Central memory CD8-positive, alpha-beta T cell (primary cell): Measurements from ENCODE around the gene MEX3A.

Experiments
- ATAC-seq: fragments of 150-1000 bp; cut with Tn5 transposase; replicated peaks from 2 replicates; pipeline ENCODE4 v1.10.0; 2022; ENCODE audit warnings: mild to moderate bottlenecking, moderate FRiP score, moderate number of reproducible peaks; ENCODE audit not compliant: poor library complexity, severe bottlenecking; ENCODE audit errors: extremely low read depth
- DNase-seq, 2 donors: peaks; one replicate each; pipeline ENCODE4 v3.0.0; 2021; ENCODE audit warnings: low spot score in 2 of 2
- H3K27ac Mint-ChIP-seq: one replicate; pipeline ENCODE4 v1.8.0; 2022; ENCODE audit warnings: low read depth, mild to moderate bottlenecking, moderate library complexity, mixed read lengths
- H3K27me3 Mint-ChIP-seq: one replicate; pipeline ENCODE4 v1.8.0; 2022; ENCODE audit warnings: mixed read lengths
- H3K36me3 Mint-ChIP-seq: one replicate; pipeline ENCODE4 v1.8.0; 2022; ENCODE audit warnings: mild to moderate bottlenecking, moderate library complexity, mixed read lengths; ENCODE audit not compliant: insufficient read depth
- H3K4me1 Mint-ChIP-seq: one replicate; pipeline ENCODE4 v1.8.0; 2022; ENCODE audit warnings: mixed read lengths
- H3K4me3 Mint-ChIP-seq: one replicate; pipeline ENCODE4 v1.8.0; 2022; ENCODE audit warnings: mild to moderate bottlenecking, moderate library complexity, mixed read lengths
- H3K9me3 Mint-ChIP-seq: one replicate; pipeline ENCODE4 v1.8.0; 2022; ENCODE audit warnings: mixed read lengths

Gene MEX3A

GRCh38 chr1:156104065-156104810, 22.0 kb upstream of the MEX3A start:
- peaks cover 26% of the 10 kb centered on the region for H3K36me3 Mint-ChIP-seq
- no peaks in the 10 kb centered on the region for H3K27me3 Mint-ChIP-seq
- peak; percentile 18 for ATAC-seq
- H3K4me3 Mint-ChIP-seq: peak overlapping the region; percentile 68
- peaks cover 45% of the 10 kb centered on the region for H3K4me1 Mint-ChIP-seq
- H3K9me3 Mint-ChIP-seq: no peaks in the 10 kb centered on the region
- peak in 1 of 2 donors; percentile 58 for DNase-seq
- H3K27ac Mint-ChIP-seq: peak overlapping the region; percentile 98

GRCh38 chr1:156103521-156103947, 21.3 kb upstream of the MEX3A start:
- ATAC-seq (no peak), DNase-seq (no peak)
- Mint-ChIP-seq H3K9me3 (no peaks in the 10 kb centered on the region), H3K4me3 (peak overlapping the region; percentile 68), H3K27ac (peak overlapping the region; percentile 98), H3K36me3 (peaks cover 26% of the 10 kb centered on the region), H3K4me1 (peaks cover 46% of the 10 kb centered on the region), H3K27me3 (no peaks in the 10 kb centered on the region)

GRCh38 chr1:156102633-156103511, 20.6 kb upstream of the MEX3A start:
- Mint-ChIP-seq H3K9me3 (no peaks in the 10 kb centered on the region), H3K27ac (peak overlapping the region; percentile 98), H3K4me3 (no peak overlapping the region), H3K4me1 (peaks cover 53% of the 10 kb centered on the region), H3K27me3 (no peaks in the 10 kb centered on the region), H3K36me3 (peaks cover 27% of the 10 kb centered on the region)
- DNase-seq: no peak
- no peak for ATAC-seq

- no peaks in the 10 kb centered on the region for H3K9me3 Mint-ChIP-seq
- H3K4me1 Mint-ChIP-seq: peaks cover 62% of the 10 kb centered on the region
Observed at GRCh38 chr1:156101880-156102279, 19.6 kb upstream of the MEX3A start.

GRCh38 chr1:156100205-156100995, 18.1 kb upstream of the MEX3A start:
- no peaks in the 10 kb centered on the region for H3K9me3 Mint-ChIP-seq
- H3K27me3 Mint-ChIP-seq: no peaks in the 10 kb centered on the region
- DNase-seq (no peak), ATAC-seq (no peak)
- H3K4me3 Mint-ChIP-seq: no peak overlapping the region
- H3K4me1 Mint-ChIP-seq: peaks cover 59% of the 10 kb centered on the region
- peaks cover 26% of the 10 kb centered on the region for H3K36me3 Mint-ChIP-seq
- peak overlapping the region; percentile 19 for H3K27ac Mint-ChIP-seq

More at GRCh38 chr1:156101880-156102279, 19.6 kb upstream of the MEX3A start:
- no peak overlapping the region for H3K4me3 Mint-ChIP-seq
- H3K27ac Mint-ChIP-seq: peak overlapping the region; percentile 98
- peaks cover 32% of the 10 kb centered on the region for H3K36me3 Mint-ChIP-seq
- DNase-seq (no peak), ATAC-seq (no peak)
- no peaks in the 10 kb centered on the region for H3K27me3 Mint-ChIP-seq

- Mint-ChIP-seq H3K36me3 (peaks cover 23% of the 10 kb centered on the region), H3K9me3 (no peaks in the 10 kb centered on the region), H3K27ac (no peak overlapping the region), H3K27me3 (no peaks in the 10 kb centered on the region), H3K4me3 (no peak overlapping the region), H3K4me1 (peaks cover 53% of the 10 kb centered on the region)
- ATAC-seq (no peak), DNase-seq (no peak)
Observed at GRCh38 chr1:156099282-156099681, 17.0 kb upstream of the MEX3A start.

- no peak overlapping the region for H3K4me3 Mint-ChIP-seq
- peaks cover 19% of the 10 kb centered on the region for H3K36me3 Mint-ChIP-seq
- peak overlapping the region; percentile 98 for H3K27ac Mint-ChIP-seq
- ATAC-seq: no peak
- DNase-seq: no peak
- no peaks in the 10 kb centered on the region for H3K9me3 Mint-ChIP-seq
- H3K4me1 Mint-ChIP-seq: peaks cover 48% of the 10 kb centered on the region
- no peaks in the 10 kb centered on the region for H3K27me3 Mint-ChIP-seq
Observed at GRCh38 chr1:156098784-156099183, 16.5 kb upstream of the MEX3A start.

GRCh38 chr1:156097499-156098178, 15.4 kb upstream of the MEX3A start:
- peaks cover 38% of the 10 kb centered on the region for H3K4me1 Mint-ChIP-seq
- no peaks in the 10 kb centered on the region for H3K9me3 Mint-ChIP-seq
- peak overlapping the region; percentile 71 for H3K4me3 Mint-ChIP-seq
- peak overlapping the region; percentile 98 for H3K27ac Mint-ChIP-seq
- DNase-seq: no peak
- peaks cover 18% of the 10 kb centered on the region for H3K36me3 Mint-ChIP-seq
- ATAC-seq: no peak
- H3K27me3 Mint-ChIP-seq: no peaks in the 10 kb centered on the region

- no peaks in the 10 kb centered on the region for H3K27me3 Mint-ChIP-seq
- DNase-seq (peak; percentile 75 to 88), ATAC-seq (peak; percentile 89)
Observed at GRCh38 chr1:156096640-156097391, 14.6 kb upstream of the MEX3A start.

GRCh38 chr1:156095906-156096508, 13.7 kb upstream of the MEX3A start:
- H3K27ac Mint-ChIP-seq: peak overlapping the region; percentile 98
- H3K27me3 Mint-ChIP-seq: peaks cover under 1% of the 10 kb centered on the region
- H3K4me3 Mint-ChIP-seq: peak overlapping the region; percentile 71
- H3K4me1 Mint-ChIP-seq: peaks cover 38% of the 10 kb centered on the region
- ATAC-seq: no peak
- H3K9me3 Mint-ChIP-seq: no peaks in the 10 kb centered on the region
- no peak for DNase-seq
- H3K36me3 Mint-ChIP-seq: peaks cover 12% of the 10 kb centered on the region

More at GRCh38 chr1:156096640-156097391, 14.6 kb upstream of the MEX3A start:
- peak overlapping the region; percentile 71 for H3K4me3 Mint-ChIP-seq
- peak overlapping the region; percentile 98 for H3K27ac Mint-ChIP-seq
- H3K9me3 Mint-ChIP-seq: no peaks in the 10 kb centered on the region
- peaks cover 38% of the 10 kb centered on the region for H3K4me1 Mint-ChIP-seq
- H3K36me3 Mint-ChIP-seq: peaks cover 16% of the 10 kb centered on the region

GRCh38 chr1:156091610-156092009, 9.3 kb upstream of the MEX3A start:
- Mint-ChIP-seq H3K4me3 (no peak overlapping the region), H3K36me3 (peaks cover under 1% of the 10 kb centered on the region), H3K27ac (no peak overlapping the region), H3K9me3 (no peaks in the 10 kb centered on the region), H3K27me3 (peaks cover 28% of the 10 kb centered on the region), H3K4me1 (peaks cover 18% of the 10 kb centered on the region)
- DNase-seq: no peak
- ATAC-seq: no peak
